Measurements from ENCODE around the gene SYNCRIP.
"Not testable (repeated sequence)": the region's sequence is repeated elsewhere in the genome, so short reads cannot be mapped to it uniquely, and the experiment has no call there.

Gene SYNCRIP

DNA sequence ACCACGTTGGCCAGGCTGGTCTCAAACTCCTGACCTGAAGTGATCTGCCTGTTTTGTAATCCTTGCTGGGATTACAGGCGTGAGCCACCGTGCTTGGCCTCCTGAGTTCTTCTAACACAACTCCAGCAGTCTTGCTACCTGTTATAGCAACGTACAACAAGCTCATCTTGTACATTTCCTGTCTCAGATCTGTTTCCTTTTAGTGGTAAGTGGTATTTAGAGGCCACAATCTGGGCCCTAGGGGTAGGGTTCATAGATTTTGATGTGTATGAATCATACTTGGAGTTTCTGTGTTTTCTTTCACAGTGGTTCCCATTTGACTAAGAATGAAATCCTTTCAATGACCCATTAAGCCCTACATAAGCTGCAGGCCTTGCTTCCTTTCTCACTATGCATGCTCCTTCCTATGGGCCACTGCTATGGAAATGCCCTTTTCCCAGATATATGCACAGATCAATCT lies 27.1 kb upstream of the SYNCRIP start:
- DNase-seq, result no peak

DNA sequence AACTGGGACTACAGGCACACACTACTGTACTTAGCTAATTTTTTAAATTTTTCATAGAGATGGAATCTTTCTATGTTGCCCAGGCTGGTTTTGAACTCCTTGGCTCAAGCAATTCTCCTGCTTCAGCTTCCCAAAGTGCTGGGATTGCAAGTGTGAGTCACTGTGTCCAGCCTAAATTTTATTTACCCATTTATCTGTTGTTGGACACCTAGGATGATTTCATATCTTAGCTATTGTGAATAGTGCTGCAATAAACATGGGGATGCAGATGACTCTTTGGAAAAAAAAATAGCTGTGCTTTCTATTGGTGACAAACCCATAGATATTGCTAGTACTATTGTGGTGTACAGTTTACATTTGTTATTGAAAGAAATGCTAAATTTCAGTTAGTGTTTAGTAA lies 19.6 kb upstream of the SYNCRIP start:
- no peak for DNase-seq

DNA sequence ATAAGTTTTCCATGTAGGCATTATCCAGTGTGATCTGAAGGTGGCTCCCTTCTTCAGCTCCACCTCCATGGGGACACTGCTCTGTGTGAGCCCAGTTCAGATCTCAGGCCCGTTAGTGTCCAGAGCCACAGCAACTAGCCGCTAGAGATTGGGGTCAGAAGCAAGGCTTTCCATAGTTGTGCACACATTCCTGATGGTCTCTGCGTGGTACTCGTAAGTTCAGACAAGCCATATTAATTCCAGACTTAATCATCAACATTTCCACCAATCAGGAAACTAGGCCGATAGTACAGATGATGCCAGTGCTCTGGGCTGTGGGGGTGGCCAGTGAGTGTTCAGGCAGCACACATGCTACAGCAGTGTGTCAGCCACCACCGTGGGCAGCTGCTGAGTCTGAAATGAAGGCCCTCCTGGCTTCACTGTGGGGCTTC lies 17.5 kb upstream of the SYNCRIP start:
- no peak for DNase-seq

- DNase-seq, result no peak
Observed at GRCh38 chr6:85650606-85651005, 7.9 kb upstream of the SYNCRIP start.

DNA sequence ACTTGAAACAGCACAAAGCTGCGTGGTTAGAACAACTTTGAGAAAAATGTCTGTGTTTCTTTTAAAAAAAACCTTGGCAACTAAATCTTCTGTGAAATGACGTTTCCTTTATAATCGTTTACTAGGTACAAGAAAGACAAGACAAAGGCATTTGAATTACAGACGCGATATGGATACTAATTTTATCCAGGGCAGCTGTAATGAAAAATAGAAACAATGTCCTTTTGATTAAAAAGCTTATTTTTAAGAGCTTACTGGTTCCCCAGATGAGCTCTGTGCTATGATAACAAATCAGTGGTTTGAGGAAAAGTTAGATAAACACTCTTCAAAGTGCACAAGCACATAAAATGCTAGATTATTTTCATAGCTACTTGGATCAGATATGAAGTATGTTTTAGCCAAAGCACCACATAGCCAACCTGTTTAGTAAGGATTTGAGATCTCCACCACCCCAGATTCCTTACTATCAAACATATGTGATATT lies 1.6 kb upstream of the SYNCRIP start:
- no peak for DNase-seq

DNA sequence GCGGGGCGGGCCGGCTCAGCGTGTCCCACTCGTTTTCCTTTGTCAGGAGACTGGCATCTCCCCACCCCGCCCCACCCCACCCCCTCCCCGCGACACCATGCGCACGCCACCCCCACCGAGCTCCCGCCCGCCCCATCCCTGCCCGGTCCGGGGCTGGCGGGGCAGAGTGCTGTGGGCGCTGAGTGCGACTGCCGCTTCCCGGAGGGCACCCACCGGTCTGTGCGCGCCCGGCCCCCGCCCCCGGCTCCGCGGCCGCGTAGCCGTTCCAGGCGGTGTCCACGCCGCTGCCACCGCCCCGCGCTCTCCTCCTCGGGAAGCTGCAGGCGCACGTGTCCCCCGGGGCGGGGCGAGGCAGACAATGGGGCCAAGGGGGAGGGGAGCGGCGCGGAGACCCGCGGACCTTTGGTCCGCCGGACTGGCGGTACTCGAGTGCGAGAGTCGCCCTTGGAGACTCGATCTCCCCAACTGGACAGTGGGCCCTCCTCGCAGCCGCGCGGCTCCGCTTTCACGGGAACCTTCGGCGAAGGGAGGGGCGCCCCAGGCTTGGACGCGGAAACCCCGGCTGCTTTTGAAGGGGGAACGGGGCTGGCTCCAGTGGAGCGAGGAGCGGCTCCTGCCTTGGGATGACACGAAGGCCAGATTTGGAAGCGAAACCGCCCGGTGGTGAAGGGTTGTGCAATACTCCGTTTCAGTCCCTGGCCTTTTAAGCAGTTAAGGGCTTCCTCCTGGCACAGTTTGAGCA lies 1.0 kb upstream of the SYNCRIP start:
- peak; percentile 79 for DNase-seq

- no peak for DNase-seq
Observed at GRCh38 chr6:85641897-85642773, 551 bp downstream of the SYNCRIP start.

DNA sequence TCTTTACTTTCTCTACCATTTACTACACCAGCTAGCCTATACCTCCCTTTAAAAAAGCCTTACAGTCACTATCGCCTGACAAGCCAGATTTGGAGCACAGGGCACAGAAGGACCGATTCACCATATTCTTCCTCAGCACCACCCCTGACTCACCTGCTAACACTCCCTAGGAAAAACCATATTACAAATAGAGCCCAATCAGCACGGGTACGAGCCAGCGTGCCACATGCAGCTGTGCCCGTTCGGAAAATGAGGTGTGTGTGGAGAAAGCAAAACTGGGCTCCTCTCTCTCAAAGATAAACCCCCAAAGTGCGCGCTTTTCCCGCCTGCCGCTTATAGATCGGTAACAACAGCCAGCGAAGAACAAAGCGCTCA lies 1.2 kb downstream of the SYNCRIP start:
- no peak for DNase-seq

DNA sequence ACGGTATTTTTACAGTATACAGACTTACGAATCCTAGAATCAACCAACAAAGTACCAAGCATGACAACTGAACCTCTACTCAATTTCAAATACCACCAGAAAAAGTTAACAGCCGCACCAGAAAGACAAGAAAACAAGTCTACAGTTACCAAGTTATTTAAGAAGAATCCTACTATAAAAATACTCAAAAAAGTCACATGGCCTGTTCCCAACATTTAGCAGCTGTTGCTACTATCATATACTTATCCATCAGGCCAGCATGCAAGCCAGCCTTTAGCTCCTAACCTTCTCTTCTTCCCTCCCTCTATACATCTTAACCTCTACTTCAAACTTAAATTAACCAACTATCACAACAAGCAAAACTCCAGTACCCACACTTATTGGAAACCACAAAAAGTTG lies 1.9 kb downstream of the SYNCRIP start:
- no peak for DNase-seq

GRCh38 chr6:85637579-85637978 lies 5.1 kb downstream of the SYNCRIP start:
- DNase-seq, result no peak

GRCh38 chr6:85632164-85632942 lies 10.3 kb downstream of the SYNCRIP start:
- DNase-seq, result no peak

DNA sequence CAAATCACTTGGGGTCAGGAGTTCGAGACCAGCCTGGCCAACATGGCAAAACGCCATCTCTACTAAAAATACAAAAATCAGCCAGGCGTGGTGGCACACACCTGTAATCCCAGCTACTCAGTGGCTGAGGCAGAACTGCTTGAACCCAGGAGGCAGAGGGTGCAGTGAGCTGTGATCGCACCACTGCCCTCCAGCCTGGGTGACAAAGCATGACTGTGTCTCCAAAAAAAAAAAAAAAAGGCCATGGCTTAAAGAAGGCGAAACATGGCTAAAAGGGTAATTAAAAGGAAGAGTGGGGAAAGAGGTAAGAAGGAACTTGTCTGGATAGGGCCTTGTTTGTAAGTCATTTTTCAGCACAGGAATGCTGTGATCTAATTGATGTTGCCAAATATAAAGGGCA lies 11.6 kb downstream of the SYNCRIP start:
- DNase-seq, result not testable (repeated sequence)

- no peak for DNase-seq
Observed at GRCh38 chr6:85628353-85628752, 14.3 kb downstream of the SYNCRIP start.

DNA sequence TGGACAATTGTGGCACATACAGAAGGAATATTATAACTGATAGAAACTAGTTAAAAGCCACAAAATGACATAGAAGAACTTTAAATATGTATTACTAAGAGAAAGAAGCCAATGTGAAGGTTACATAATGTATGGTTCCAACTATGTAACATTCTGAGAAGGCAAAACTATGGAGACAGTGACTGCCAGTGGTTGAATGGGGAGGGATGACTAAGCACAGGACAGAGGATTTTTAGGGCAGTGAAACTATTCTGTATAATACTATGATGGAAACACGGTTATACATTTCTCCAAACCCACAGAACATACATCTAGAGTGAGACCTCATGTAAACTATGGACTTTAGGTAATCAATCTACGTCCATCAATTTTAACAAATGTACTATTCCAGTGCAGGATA lies 22.4 kb downstream of the SYNCRIP start:
- DNase-seq, result no peak

DNA sequence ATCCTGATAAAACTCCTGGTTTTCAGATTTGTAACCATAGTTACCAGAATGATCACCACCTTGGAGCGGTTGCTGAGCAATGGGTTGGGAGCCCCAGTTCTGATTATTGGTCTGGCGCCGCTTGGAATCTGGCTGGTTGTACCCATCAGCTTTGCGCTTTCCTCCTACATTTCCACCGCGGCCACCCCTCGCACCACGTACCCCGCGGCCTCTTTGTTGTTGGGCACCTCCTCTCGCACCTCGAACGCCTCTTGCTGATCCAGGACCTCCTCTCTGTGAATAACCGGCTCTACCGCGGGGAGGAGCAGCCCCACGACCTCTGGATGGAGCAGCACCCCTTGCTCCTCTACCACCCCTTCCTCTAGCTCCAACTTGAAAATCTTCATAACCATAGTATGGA lies 27.9 kb downstream of the SYNCRIP start:
- DNase-seq, result no peak

DNA sequence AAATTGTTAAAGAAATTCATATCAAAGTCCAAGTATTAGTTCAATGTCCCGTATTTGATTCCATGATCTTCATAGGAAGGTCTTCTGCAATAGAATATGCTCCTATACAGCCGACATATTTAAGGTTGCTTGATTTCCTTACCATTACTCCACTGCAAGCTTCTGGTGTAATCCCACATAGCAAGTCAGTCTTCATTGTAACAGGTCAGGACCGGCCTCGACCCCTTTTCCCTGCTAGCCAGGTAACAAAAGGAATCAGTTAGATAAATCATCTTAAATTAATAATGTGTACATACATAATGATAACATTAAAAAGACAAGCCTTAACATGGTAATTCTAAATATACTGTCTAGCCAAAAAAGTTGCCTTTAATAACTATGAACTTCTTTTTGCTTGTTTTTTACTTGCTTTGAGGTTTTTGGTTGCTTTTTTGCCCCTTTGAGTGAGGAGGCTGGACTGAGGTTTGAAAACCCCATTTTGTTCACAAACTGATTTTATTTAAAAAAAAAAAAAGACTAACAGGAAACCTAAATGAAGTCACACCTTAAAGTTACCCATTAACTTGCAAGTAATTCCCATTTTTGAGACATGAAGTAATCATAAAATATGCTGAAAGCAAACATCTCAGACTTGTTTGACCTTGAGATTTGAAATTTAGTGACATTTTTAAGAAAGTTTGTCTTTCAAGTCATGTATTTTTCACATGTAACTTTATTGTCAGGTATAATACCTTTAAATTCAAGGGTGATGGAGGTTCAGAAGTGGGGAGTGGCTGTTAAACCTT lies 29.8 kb downstream of the SYNCRIP start:
- no peak for DNase-seq

GRCh38 chr6:85610182-85610895 lies 32.3 kb downstream of the SYNCRIP start:
- no peak for DNase-seq

DNA sequence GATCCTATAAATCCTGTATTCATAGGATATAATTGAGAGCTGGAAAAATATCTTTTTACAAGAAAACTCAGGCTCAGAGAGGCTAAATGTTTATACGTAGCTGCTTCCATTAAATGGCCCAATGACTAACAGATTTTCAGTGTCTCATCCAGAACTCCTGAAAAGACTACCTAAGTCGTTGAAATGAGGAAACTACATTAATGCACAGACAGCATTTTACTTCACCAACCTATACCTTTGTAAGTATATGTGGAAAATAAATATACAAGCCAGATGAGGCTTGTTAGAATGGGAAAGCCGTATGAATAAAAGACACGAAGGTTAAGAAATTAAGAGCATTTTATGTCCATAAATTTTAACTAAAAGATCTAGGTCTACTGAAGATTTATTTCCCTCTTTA lies 40.6 kb downstream of the SYNCRIP start:
- no peak for DNase-seq

DNA sequence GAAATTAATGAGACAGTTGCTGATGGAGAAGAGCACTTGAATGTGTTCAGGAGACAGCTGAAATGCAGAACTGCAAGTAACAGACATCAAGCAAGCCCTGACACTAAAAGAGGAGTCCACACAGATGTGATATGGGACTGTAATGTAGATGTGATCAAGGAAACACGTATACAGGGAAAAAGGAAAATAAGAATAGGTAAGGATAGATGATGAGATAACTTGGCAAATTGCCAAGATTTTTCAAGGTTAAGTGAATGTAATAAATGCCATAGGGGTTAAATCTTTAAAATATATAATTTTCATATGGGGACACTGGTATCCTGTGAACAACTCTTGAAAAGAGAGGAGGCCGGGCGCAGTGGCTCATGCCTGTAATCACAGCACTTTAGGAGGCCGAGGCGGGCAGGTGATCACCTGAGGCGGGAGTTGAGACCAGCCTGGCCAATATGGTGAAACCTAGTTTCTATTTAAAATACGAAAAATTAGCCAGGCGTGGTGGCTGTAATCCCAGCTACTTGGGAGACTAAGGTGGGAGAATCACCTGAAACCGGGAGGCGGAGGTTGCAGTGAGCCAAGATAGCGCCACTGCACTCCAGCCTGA lies 41.9 kb downstream of the SYNCRIP start:
- no peak for DNase-seq

DNA sequence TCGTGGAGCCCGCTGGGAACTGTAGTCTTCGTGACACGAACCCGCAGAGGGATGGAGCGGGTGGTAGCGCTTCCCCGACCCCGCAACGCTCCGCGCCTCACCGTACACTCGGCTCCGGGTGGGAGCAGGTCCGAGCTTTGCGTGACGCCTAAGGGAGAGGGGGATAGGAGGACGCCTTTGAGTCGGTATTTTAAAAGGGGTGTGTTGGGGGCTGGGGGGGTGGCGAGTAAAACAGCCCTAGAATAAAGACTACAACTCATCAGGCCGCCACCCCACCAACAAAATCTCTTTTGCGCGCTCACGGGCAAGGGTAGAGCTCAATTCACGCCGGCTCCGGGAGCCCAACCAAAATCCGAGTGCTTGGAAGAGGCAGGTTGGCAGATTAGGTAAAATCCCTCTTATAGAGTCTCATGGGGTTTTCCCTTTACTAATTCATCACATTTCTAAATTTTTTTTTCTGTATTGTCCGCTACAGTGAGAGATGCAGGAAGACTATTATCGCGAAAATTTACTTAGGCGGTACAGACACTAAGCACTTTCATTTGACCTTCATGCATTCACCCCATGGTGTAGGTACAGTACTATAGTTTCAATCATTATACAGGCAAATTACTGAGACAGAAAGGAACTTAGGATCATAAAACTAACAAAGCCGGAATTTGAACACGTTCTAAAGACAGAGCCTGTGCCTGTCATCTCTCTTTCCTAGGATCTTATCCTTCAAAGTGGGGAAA lies 48.3 kb downstream of the SYNCRIP start:
- peak; percentile 44 for DNase-seq

Measured in NCI-H748 treated with DMSO at 0.1 percent for 48 hours (cell line).